GM21619 (cell line): ENCODE measurements around the gene TTLL9.

Experiments used
- ATAC-seq: cut with Tn5 transposase; IDR thresholded peaks from one replicate; pipeline ENCODE4 v1.9.1; 2021; ENCODE audit not compliant: unreplicated experiment

The TTLL9 gene

DNA sequence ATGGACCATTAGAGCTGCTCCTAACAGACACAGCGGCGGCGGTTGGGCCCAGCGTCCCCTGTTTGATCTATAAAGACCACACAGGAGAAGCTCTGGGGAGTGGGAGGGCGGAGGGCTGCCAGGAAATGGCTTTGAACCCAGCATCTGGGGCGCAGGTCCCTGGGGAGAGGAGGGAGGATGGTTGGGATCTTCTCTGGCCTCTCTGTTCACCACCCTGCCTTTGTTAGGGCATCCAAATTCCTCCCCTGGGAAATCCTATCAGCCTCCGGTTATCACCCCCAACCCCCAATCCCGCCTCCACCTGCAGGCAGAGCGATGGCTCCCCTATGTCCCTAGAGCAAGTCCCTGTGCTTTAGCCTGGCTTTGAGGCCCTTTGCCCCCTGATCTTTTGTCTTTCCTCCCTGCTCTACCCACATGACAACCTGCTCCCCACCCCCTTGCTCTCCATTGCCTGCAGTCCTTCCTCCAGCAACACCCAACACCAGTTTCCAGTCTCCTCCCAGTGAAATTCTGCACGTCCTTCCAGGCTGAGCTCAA, 104.6 kb downstream of the TTLL9 start:
- ATAC-seq: no peak

DNA sequence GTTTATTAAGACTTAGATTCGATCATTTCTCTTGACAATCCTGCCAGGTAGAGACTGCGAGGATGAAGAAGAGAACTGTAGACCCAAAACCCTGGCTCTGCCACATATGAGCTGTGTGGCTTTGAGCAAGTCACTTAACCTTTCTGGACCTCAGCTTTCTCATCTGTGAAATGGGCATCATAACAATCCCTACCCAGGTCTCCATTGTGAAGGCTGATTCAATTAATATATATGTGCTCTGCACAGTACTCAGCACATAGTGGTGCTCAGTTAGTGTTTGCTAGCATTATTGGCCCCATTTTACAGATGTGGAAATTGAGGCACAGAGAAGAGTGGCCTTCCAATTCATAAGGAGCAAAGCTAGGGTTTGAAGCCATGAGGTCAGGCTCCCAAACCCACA, 105.4 kb downstream of the TTLL9 start:
- ATAC-seq: no peak

DNA sequence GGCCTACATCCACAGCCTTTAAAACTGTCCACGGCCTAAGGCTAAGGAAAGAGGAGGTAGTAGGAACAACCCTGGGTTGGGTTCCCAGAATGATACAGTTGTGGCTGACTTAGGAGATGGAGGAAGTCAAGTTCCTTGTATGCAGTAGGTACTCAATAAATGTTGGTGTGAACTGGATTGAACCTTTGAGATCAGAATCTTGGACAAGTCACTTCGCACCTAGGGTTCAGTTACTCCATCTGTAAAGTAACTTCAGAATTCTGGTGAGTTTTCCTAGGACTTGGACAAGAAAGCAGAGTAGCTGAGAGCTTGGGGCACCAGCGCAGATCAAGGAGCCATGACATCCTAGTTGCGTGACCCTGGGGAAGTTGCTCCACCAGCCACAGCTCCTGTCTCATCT, 106.6 kb downstream of the TTLL9 start:
- ATAC-seq: no peak

DNA sequence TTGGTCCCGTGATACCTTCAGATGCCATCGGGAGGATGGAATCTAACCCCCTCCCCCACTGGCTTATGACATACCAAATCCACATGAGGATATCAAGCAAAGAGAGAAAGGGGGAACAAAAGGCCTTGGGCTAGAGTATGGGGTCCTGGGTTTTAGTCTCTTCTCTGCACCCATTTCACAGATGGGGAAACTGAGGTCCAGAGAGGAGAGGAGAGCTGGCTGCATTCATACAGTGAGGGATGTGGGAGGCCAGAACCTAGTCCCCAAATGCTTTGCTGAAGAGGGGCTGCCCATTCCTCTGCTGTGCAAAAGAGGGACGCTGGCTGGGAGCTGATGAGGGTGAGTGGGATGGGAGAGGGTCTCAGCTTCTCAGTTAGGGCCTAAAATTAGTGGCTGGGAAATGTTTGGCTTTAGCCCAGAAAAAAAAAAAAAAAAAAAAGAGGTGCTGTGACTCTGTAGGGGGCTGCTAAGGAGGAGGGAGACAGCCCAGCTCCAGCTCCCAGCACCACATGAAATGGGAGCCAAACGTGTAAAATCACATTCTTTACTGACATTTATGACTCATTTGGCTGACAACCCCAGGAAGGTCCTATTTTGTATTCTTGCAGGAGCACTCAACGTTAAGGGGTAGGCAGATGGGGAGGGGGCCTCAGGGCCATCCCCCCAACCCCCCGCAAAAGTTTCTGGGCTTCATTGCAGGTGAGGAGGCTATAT, 109.4 kb downstream of the TTLL9 start:
- no peak for ATAC-seq

DNA sequence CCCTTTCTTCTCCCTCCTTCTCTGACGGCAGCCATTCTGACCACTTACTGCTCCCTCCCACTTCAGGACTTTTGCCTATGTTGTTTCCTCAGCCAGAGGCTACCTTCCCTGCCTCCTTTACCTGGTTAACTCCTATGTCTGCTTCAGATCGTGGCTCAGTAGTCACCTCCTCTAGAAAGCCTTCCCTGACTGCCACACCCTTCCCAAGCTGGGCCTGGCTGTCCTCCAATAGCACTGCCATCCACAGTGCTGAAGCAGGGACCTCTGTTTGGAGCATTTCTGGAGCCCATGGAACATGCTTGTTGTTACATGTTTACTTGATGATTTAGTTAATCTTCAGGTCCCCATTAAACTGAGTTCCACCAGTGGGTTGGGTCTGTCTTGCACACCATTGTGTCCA, 111.3 kb downstream of the TTLL9 start:
- no peak for ATAC-seq

DNA sequence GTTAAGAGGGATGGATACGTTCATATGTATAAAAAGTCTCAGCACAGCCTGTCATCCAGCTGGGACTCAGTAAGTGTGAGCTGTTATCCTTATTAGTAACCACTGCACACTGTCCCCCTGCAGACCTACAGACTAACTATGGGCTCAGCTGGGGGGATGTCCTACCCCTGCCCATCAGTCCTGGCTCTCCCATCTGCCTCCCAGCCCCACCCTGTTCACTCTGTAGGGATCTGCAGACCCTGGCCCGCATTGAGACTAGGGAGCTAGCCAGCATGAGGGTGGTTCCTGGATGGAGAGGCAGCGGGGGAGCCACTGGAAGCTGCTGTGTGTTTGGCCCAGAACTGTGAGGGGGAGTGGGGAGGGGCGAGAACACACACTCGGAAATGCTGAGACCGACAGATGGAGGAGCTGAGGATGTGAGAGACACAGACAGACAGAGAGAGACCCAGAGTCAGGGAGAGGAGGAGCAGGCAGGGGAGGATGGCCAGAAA, 114.6 kb downstream of the TTLL9 start:
- no peak for ATAC-seq

DNA sequence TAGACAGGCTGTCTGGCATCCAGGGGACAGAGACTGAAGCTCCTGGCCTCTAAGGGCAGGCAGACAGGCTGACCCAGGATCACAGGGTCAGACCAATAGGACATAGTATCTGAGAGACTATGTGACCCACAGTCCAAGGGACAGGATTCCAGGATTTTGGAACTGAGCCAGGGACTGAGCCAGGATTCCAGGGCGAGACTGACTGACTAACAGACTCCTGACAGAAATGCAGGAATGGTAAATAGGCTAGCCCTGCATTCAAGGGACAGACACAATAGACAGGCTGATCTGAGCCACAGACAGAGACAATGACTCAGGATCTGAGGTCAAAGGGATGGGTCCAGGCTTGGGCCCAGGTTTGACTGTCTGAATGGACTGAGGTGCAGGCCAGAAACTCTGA, 117.3 kb downstream of the TTLL9 start:
- no peak for ATAC-seq

DNA sequence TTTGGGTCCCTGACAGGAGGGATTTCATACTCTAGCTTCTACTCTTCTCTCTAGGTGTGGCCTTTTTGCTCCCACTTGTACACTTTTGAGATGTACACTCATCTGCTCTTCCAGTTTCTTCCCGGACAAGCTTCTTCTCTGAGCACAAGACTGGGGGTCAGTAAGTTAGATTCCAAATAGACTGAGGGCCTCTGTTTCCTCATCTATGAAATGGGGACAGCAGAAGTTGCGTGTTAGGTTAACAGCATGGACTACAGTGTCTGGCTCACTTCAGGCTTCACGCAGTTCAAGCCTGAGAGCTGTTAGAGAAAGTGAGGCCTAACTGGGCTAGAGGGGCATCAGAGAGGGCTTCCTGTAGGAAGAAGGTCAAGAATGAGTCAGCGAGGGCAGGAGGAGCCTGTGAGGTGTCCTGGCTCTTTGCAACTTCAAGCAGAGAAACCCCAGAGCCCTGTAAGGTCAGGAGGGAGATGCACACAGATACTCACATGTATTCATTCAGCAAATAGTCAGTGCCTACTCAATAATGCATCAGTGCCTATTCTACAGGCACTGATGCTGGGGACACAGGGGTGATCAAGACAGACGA, 118.1 kb downstream of the TTLL9 start:
- no peak for ATAC-seq

DNA sequence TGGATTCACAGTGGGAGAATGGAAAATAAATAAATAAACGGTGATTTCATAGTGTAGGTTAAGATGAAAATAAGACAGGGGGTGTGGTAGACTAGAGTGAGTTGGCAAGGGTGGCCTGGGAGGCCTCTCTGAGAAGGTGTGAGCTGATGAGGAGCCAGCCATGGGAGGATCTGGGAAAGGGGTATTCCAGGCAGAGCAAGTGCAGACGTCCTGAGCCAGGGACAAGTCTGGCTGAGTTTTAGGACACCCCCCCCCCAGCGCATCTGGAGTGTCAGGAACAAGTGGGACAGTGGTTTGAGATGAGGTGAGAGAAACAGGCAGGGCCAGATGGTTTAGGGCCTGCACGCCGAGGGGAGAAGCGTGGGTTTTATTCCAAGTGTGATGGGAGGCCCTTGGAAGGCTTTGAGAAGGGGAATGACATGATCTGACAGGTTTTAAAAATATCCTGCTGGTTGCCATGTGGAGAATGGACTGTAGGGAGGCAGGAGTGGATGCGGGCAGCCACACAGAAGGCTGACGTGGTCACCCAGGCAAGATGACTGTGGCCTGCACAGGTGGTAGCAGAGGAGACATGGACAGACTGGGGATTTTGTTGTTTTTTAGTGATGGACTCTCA, 118.7 kb downstream of the TTLL9 start:
- no peak for ATAC-seq

DNA sequence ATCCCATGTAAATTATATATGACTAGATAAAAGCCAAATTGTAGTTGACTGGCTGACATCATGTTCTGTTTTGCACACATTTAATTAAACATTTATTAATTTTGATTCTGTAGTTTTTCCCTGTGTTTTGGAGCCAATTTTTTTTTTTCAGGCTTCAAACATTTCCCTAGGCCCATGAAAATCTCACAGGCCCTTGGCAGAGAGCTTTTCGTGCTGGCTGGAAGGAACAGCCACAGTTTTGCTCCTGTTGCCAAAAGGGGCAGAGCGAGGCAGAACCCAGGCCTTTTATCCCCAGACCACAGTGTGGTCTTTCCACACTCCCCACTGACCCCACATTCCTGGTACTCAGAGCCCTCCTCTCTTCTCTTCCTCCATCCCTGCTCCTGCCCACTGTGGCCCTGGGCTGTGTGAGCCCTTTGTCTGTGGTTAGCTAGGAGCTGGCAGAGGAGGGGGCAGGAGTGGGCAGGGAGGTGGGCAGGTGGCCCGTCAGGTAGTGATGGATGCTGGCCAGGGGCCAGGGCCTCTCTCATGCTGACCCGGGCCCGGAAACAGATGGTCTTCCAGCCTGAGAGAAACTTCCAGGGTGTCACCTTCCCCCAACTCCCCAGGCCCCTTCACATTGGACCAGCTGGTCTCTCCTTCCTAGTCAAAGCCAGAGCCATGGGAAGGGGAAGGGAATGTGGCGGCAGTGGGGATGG, 120.4 kb downstream of the TTLL9 start:
- ATAC-seq: no peak

DNA sequence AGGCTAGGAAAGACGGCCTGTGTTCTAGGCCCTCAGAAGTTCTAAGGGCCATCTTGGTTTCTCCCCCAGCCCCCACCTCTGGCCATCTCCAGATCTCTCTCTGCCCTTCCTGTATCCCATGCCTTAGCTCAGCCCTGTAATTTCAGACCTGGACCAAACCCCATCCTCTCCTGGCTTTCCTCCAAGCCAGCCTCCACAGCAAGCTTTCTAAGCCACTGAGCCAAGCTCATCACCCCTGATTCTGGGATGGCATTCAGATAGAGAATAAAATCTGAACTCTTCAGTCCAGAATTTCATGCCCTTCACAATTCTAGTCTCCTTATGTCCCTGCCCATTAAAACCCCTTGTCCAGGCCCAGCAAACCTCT, 120.9 kb downstream of the TTLL9 start:
- ATAC-seq: no peak

DNA sequence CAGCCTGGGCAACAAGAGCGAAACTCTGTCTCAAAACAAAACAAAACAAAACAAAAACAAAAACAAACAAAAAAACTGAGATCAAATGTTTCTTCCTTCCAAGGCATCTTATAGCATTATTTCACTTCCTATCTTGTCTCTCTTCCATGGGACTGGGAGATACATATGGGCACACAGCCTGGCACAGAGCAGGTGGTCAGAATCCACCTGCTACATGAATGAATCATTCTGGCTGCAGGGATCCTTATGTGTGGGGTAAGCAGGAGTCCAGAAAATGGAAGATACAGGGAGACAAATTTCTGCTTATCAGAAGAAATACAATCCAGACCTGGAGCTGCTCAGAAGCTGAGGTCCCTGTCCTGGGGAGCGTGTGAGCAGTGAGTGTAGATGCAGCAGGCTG, 121.7 kb downstream of the TTLL9 start:
- no peak for ATAC-seq
